GM19438 (cell line): ENCODE results near the gene LY6G6F.
"Not testable (repeated sequence)": the region's sequence is repeated elsewhere in the genome, so short reads cannot be mapped to it uniquely, and the experiment has no call there.

Experiments
- ATAC-seq: cut with Tn5 transposase; IDR thresholded peaks from one replicate; pipeline ENCODE4 v1.9.1; 2021; ENCODE audit warnings: low read depth; ENCODE audit not compliant: unreplicated experiment

LY6G6F gene

DNA sequence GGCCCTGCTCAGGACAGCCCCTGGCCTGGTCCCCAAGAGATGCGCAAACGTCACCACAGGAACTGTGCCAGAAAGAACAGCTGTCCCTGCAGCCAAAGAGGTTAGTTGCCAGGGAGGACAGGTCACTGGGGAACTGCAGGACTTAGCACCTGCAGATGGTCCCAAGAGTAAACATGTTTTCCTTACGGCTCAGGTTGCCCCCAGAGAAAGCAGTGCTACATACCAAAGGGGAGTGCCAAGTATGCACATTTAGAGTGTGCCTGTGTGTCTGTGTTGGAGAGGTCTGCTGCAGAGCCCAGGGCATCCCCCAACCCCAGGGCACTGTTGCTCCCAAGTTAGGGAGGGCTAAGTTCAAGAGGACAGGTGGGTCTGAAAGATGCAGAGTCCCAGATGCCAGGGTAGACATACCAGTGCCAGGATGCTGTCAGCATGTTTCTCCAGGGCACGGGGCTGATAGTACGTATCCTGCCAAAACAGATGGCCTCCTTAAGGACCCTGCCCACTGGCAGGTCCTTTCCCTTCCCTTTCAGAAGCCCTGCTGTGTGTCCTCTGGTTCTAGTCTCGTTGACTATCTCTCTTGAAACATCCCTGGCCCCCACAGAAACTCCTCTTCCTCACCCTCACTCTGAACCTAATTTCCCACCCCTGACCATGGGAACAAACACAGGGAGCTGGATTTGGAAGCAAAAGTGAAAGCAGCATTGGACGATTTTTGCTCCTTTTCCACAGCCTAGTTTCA lies 4.8 kb upstream of the LY6G6F start:
- ATAC-seq: no peak

DNA sequence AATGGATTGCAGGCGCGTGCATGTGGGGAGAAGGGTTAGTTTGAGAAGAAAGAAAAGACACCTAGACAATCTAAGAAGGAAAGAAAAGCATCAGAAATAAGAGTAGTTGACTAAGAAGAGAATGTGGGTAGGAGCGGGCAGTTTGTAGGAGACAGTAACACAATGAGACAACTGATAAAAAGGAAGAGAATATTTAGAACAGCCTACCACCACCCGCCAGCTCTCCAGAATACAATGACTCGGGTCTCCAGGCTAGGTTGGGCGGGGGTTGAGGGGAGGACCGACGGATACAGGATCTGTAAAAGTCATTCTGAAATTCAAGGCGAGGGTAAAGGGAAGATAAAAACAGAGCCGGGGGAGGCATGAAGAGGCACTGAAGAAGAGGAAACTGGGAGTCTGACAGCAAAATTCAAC lies 4.3 kb upstream of the LY6G6F start:
- no peak for ATAC-seq

DNA sequence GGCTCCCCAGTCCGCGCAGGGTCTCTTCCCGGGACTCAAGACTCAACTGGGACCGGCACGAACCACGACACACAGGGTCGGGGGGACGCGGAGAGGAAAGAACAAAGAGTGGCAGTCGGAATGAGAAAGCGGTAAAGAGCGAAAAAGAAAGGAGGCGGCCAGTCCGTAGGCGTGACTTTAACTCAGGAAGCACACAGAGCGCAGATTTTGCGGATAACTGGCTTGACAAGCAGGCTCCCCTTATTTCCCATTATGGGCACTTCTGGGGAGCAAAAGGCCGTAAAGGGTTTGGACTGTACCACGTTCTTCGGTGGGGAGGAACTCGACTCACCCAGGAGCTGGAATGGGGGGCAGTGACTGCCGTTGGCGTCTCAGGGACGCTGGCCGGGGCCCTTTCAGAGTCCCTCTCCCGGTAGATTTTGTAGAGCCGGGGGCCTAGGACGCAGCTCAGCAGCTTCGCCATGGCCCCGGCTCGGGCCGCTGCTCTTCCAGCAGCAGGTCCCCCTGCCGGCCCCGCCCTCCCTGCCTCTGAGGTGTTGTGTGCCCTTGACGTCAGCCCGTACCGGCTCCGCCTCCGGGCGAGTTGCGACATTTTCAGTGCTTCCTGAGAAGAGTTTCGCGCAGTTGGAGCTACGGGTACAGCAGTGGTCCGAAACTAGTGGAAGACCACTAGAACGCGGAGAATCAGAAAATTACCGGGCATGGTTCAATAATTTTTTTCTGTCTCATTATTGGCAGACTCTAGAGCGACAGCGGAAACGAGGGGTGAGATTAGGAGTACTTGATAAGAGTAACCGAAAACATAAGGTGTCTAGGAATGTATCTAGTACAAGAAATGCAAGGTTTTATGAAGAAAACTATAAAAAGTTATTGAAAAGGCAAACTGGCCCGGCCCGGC lies 3.6 kb upstream of the LY6G6F start, which contains the start of gene ABHD16A:
ABHD16A (minus strand) TSS at position 506 of the 898 bp plus-strand sequence; CDS start at position 463, 43 bp downstream.
- ATAC-seq: peak; percentile 88

DNA sequence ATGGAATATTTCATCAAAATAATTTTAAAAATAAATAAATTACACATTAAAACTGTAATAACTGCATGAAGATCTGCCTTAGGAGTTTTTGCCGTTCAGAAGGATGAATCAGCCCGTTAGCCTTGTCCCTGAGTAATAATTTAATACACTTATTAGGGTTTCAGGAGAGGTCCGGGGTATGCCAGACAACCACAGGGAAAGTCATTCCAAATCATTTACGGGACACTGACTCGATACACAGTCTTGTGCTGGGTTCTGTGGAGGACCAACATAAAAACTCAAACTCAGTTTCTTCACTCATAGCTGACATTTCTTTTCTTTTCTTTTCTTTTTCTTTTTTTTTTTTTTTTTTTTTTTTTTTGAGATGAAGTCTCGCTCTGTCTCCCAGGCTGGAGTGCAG lies 735 bp upstream of the LY6G6F start:
- no peak for ATAC-seq

DNA sequence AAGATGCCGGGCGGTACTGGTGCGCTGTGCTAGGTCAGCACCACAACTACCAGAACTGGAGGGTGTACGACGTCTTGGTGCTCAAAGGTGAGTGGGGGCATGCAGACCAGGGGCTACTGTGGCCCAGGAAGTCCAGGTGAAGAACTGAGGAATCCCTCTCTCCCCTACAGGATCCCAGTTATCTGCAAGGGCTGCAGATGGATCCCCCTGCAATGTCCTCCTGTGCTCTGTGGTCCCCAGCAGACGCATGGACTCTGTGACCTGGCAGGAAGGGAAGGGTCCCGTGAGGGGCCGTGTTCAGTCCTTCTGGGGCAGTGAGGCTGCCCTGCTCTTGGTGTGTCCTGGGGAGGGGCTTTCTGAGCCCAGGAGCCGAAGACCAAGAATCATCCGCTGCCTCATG lies 1.0 kb downstream of the LY6G6F start:
- ATAC-seq: no peak

DNA sequence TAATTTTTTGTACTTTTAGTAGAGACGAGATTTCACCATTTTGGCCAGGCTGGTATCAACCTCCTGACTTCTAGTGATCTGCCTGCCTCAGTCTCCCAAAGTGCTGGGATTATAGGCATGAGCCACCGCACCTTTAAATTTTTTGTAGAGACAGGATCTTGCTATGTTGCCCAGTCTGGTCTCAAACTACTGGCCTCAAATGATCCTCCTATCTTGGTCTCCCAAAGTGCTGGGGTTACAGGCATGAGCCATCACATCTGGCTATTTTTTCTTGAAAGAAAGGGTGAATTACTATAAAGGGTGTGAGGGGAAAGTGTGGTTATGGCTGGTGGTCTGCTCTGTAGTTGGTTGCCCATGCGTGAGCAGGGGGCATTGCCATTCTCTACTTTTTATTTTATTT lies 1.6 kb downstream of the LY6G6F start:
- no peak for ATAC-seq

DNA sequence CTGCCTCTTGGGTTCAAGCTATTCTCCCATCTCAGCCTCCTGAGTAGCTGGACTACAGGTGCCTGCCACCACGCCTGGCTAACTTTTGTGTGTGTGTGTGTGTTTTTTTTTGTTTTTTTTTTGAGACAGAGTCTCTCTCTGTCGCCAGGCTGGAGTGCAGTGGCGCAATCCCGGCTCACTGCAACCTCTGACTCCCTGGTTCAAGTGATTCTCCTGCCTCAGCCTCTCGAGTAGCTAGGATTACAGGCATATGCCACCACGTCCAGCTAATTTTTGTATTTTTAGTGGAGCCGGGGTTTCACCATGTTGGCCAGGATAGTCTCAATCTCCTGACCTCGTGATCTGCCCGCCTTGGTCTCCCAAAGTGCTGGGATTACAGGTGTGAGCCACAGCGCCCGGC lies 2.5 kb downstream of the LY6G6F start:
- ATAC-seq: not testable (repeated sequence)

DNA sequence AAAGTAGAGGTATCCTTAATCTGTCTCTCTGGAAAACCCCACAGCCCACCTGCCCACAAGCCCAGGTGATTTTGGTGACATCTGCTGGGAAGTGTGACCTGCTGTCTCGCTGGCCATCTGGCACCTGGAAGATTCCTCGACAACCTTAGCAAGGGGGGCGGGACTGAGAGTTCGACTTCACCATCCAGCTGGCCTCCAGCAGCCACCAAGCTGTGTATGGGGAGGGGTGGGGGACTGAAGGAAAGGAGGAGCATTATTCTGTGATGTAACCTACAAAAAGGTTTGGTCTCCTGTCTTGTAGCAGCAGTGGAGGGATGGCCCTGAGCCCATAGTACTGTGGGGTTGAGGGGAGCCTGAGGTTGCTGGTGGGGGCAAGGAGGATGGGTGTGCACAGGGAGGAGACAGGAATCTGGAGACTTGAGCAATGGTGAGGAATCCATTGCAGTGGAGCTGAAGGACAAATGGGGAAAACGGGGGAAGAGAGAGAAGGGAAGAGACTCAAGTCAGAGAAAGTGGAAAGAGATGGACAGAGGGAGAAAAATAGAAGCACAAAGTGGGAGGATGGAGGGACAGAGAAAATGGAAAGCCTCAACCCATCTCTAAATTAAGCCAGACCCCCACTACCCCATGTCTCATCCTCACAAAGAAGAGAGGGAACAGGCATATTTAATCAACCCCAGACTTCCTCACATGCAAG lies 4.0 kb downstream of the LY6G6F start:
- no peak for ATAC-seq

DNA sequence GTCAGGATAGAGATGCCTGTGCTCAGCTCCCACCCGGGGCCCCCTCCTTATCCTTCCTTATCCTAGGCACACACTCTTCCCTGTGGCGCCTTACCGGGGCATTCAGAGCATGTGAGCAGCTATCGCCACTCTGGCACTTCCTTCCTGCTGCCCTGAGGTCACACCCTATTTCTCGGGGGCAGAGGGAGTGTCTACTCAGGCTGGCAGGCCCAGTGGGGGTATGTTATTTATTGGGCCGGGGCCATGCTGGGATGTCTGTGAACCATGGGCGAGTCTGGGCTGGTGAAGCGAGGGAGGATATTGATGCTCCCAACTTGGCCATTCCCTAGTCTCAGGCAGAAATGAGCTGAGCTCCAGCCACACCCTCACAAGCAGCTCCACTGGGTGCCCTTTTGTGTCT lies 4.6 kb downstream of the LY6G6F start:
- ATAC-seq: no peak

DNA sequence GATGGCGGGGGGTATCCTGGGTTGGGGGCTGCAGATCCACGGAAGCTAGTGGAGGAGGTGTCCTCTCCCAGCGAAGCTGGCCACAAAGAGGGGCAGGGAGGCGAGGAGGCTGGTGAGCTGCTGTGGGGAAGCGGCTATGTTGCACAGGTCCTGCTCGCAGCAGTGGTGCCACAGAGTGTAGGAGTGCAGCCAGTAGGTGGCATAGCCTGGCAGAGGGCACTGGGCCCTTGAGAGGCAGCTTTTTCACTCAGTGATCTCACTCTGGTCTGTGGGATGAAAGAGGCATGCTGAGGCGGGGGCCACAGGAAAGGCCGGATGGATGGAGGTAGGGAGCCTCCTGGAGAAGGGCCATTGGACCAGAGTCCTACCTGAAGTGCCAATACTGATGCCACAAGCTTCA lies 5.6 kb downstream of the LY6G6F start:
- ATAC-seq: no peak

DNA sequence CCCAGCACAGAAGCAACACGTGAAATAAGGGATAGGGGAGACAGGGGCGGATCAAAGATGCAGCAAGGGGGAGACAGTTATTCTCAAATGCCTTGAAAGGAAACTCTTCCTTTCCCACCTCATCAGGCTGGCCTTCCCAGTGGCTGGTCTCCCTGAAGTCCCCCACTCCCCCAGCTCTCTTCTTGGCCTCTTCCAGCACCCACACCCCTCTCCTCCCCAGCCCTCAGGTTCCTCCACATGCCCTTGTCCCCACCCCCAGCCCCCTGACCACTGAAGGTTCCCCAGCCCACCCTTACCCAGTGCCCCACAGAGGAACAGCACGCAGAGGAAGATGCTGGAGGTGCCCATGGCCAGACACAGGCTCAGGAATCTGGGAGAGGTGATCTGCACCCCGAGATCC lies 6.8 kb downstream of the LY6G6F start:
- ATAC-seq: no peak

DNA sequence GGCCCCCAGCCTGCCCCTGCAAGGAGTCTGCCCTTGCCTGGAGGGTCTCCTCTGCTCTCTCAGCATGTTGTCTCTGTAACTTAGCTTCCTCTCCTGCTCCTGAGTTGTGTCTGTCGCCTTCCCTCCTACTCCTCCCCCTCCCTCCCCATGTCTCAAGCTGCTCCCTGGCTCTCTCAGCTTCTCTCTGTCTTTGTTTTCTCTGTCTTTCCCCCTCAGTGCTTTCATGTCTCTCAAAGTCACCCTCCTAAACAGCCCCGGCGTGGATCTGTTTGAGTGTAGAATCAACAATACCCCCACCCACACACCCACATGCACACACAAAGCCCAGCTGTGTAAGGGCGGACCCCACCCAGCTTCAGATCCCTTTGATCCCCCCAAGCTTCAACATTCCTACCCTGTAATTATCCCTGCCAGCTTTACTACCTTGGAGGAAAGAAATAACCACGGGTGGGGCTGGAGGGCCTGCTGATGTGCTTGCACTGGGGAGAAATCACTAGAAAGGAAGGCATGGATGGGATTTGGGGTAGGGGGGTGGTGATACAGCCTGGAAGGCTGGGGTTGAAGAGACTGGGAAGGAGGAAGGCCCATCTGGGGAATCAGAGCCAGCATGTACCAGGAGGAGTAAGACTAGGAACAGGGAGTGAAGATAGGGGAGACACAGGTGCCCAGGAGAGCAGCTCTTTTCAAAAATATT lies 7.5 kb downstream of the LY6G6F start:
- ATAC-seq: no peak

DNA sequence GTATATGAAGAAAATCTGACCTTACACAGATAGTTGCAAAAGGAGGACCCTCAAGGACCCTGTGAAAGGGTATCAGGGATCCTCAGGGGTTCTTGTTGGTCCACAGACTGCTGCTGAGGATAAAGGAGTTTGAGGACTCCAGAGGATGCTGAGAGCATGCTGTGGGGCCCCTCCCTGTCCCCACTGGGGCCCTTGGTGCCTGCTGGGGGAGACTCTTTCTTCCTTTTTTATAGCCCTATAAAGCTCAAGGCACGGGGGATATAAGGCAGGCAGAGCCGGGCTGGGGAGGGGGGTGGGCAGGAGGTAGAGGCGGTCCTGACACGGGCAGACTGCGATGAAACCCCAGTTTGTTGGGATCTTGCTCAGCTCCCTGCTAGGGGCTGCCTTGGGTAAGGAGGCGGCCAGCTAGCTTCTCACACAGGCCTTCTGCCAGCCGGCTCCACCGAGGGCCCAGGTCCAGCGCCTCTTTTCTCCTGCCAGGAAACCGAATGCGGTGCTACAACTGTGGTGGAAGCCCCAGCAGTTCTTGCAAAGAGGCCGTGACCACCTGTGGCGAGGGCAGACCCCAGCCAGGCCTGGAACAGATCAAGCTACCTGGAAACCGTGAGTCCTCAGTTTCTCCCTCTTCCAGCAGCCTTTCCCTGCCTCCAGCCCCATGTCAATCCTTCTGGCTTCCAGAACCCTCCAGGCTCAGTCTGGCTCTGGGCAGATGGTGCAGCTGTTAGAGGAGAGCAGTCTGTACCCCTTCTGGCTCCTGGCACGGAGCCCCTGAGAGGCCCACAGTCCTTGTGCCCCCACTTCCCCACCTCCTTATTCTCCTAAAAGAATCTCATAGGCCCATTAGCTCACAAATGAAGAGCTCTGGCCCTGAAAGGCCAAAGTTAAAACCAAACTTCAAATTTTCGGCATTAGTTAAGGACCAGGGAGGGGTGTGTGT lies 8.6 kb downstream of the LY6G6F start, which contains the start of gene LY6G6D:
LY6G6D (plus strand) TSS at position 327 of the 937 bp plus-strand sequence; CDS start at position 335, 8 bp downstream.
- ATAC-seq: no peak

DNA sequence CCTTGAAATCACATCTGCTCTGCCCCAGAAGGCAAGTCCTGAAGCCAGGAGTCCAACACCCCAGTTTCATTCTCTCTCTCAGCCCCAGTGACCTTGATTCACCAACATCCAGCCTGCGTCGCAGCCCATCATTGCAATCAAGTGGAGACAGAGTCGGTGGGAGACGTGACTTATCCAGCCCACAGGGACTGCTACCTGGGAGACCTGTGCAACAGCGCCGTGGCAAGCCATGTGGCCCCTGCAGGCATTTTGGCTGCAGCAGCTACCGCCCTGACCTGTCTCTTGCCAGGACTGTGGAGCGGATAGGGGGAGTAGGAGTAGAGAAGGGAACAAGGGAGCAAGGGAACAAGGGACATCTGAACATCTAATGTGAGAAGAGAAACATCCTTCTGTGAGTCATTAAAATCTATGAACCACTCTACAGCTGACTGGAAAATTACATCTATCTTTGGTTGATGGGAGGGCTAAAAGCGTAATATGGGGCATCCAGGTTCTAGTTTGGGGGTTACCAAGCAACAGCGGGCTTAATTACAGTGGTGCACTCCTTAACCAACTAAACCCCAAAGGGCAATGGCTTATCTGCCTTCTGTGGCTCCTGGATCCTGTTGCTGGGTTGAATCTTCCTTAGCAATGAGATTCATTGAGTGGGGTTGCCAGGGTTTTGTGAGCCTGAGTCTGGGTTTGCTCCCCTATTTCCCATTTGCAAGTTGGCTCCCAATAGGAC lies 11.0 kb downstream of the LY6G6F start:
- no peak for ATAC-seq

DNA sequence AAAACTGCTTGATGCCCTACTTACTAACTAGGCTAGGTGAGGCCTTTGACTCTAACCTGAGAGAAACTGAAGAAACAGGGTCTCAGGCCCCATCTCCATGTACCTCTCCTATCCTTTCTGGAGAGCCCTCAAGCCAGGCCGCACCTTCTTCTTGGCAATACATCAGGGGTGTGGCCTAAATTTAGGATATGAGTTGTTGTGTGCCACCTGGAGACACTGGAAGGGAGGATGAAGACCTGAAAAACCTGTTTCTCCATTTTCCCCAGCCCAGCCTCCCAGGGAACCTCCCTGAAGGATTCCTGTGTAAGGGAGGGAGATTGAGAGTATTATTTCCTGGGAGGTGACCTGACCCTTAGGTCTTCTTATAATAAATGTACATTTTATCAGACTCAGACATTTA lies 11.6 kb downstream of the LY6G6F start:
- no peak for ATAC-seq

DNA sequence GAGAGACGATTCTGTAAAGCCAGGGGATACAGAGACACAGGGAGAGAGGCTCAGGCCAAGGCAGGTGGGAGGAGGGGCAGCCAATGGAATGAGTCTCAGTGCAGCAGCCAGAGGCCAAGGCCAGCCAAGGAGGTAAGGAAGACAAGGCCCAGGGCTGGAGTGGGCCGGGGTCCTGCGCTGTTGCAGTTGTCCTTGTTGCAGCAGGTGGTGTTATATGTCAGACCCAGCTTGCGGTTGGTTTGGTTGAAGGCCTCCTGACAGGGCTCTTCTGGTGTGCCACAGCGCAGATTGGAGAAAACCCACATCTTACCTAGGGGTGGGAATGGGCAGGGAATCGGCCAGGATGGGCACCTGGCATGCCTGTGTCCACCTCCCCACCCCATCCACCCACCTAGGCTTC lies 12.3 kb downstream of the LY6G6F start:
- no peak for ATAC-seq

DNA sequence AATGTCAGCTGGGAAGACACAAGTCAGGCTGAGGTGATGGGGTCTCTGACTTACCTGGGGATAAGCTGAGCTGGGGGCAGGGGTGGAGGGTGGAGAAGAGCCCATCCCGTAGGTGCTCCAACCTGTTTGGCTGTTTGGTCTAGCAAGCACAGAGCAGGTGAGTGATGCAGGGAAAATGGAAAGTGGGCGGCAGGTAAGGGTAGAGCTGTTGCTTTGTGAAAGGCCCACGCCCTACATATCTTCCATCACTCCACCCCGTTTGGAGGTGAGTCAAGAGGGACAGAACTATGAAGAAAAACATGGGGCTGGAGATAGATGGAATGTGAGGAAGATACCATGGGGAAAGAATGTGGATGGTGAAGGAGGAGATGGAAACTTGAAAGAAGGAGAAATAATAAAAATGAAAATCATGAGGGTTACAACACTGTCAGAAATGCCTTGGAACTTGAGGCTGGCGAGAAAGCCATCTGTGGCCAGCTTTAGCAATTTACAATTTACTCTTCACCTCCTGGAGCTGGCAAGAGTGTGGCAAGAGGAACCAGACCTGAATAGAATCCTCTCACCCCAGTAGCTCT lies 13.6 kb downstream of the LY6G6F start:
- ATAC-seq: no peak

DNA sequence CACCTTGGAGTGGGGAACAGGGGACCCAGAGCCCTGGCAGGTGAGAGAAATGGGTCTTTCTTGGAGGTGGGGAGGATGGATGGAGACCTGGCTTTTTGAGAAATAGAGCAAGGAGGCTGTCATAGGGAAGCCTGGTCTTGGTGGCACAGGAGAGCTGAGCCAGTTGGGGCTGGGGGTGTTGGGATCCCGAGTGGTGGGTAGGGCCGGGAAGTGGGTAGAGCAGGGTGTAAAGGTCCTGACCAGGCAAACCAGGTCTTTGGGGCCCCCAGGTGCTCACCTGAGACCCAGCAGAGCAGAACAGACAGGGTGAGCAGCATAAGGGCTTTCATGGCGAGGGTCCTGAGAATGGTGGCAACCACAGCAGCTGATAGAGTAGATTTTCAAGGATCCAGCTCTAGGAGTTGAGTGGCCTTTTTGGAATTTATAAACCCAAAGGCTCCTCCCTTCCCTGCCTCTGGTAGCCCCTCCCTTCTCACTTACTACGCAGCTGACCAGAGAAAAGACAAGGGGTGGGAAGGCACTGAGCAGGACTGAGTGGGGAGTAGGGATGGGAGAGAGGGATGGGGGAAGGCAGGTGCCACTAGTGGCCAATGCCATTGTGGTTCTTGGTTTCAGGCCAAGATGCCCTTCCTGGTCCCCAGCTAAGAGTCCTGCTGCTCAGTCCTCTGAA lies 14.8 kb downstream of the LY6G6F start, which contains the start of gene LY6G6C:
LY6G6C (minus strand) TSS at position 396 of the 670 bp plus-strand sequence; CDS start at position 329, 67 bp downstream.
- ATAC-seq: no peak
